OCI-LY3 (cell line): ENCODE results near the gene DPYSL4.

Source experiments
- EZH2phosphoT487 ChIP-seq: fragments of 200-600 bp; shearing (Covaris generic); IDR thresholded peaks from 2 replicates; pipeline ENCODE4 v1.6.1; 2018; ENCODE audit warnings: antibody characterized with exemption, mixed run types, low read depth
- TF ChIP-seq, protein P1 (sequence below): fragments of 200-600, 300-600 bp; sonication (generic); IDR thresholded peaks from 2 replicates; pipeline ENCODE4 v1.5.1; 2014; ENCODE audit warnings: antibody characterized with exemption, low read length, low read depth

DNA sequence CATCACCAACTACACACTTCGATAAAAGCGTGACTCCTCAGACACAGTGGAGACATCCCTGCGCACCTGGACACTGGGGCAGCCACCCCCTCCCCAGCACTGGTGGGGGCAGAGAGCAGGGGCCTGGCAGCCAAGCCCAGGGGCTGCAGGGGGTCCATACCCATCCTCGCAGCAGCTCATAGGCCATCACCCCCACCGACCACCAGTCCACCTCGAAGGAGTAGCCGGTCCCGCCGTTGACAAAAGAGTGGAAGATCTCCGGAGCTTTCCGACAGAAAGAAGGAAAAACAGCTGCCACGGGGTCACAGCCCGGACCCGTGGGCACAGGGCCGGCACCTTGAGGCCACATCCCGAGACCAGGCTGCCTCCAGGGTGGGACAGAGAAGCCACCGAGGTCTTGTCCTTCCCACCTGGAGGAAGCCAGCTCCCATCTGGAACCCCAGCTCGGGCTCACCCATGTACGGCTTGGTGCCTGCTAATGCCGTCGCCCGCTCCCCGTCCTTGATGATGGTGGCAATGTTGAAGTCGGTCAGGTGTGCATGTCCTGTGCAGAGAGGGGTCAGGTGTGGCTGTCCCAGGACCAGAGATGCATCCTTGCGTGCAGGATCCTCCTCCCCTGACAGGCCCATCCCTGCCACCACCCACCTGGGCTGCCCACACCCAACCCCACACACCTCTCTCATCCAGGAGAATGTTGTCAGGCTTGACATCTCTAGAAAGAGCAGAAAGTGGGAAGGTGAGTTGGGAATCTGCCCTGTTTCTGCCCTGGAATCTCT, 38.5 kb downstream of the DPYSL4 start:
- TF ChIP-seq, protein P1, sequence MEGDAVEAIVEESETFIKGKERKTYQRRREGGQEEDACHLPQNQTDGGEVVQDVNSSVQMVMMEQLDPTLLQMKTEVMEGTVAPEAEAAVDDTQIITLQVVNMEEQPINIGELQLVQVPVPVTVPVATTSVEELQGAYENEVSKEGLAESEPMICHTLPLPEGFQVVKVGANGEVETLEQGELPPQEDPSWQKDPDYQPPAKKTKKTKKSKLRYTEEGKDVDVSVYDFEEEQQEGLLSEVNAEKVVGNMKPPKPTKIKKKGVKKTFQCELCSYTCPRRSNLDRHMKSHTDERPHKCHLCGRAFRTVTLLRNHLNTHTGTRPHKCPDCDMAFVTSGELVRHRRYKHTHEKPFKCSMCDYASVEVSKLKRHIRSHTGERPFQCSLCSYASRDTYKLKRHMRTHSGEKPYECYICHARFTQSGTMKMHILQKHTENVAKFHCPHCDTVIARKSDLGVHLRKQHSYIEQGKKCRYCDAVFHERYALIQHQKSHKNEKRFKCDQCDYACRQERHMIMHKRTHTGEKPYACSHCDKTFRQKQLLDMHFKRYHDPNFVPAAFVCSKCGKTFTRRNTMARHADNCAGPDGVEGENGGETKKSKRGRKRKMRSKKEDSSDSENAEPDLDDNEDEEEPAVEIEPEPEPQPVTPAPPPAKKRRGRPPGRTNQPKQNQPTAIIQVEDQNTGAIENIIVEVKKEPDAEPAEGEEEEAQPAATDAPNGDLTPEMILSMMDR = no peak
- TF ChIP-seq EZH2phosphoT487 = no peak
